ENCODE data around the gene BHMT.

The BHMT gene

GRCh38 chr5:79111387-79111959 is at the start of gene BHMT:
Gene BHMT, plus strand, starts transcription at chr5:79111809. Its CDS starts 77 bp downstream, at chr5:79111886.
- no peak for DNase-seq

GRCh38 chr5:79062436-79062835 is 49.2 kb upstream of the BHMT start:
- DNase-seq, result no peak

GRCh38 chr5:79069488-79070349 is 41.9 kb upstream of the BHMT start, which contains the start of the genes BHMT2 and DMGDH:
Gene BHMT2, plus strand, starts transcription at chr5:79069767. Its CDS starts 16 bp downstream, at chr5:79069783.
Gene DMGDH, minus strand, starts transcription at chr5:79069674. Its CDS starts 54 bp downstream, at chr5:79069620.
- DNase-seq, result no peak

- no peak for DNase-seq
These were observed 41.3 kb upstream of the BHMT start for GRCh38 chr5:79070350-79070667.

- DNase-seq, result no peak
These were observed 37.0 kb upstream of the BHMT start for GRCh38 chr5:79074641-79075040.

GRCh38 chr5:79075646-79076426 is 35.8 kb upstream of the BHMT start:
- DNase-seq, result peak; percentile 30

- no peak for DNase-seq
These were observed 34.8 kb upstream of the BHMT start for GRCh38 chr5:79076819-79077218.

- DNase-seq, result no peak
These were observed 33.8 kb upstream of the BHMT start for GRCh38 chr5:79077680-79078365.

GRCh38 chr5:79080804-79081203 is 30.8 kb upstream of the BHMT start:
- DNase-seq, result no peak

- DNase-seq, result no peak
These were observed 29.8 kb upstream of the BHMT start for GRCh38 chr5:79081779-79082178.

- DNase-seq, result no peak
These were observed 25.5 kb upstream of the BHMT start for GRCh38 chr5:79086116-79086515.

GRCh38 chr5:79088507-79088906 is 23.1 kb upstream of the BHMT start:
- no peak for DNase-seq

GRCh38 chr5:79091064-79091463 is 20.5 kb upstream of the BHMT start:
- no peak for DNase-seq

- peak; percentile 86 for DNase-seq
These were observed 17.8 kb upstream of the BHMT start for GRCh38 chr5:79093762-79094161.

GRCh38 chr5:79105868-79106267 is 5.7 kb upstream of the BHMT start:
- no peak for DNase-seq

- no peak for DNase-seq
These were observed 4.4 kb upstream of the BHMT start for GRCh38 chr5:79107020-79107796.

GRCh38 chr5:79108086-79108485 is 3.5 kb upstream of the BHMT start:
- no peak for DNase-seq

GRCh38 chr5:79108792-79109191 is 2.8 kb upstream of the BHMT start:
- DNase-seq, result no peak

GRCh38 chr5:79109527-79110492 is 1.8 kb upstream of the BHMT start:
- peak; percentile 11 for DNase-seq

- no peak for DNase-seq
These were observed 522 bp downstream of the BHMT start for GRCh38 chr5:79111960-79112702.

All from NCI-H1694 treated with DMSO at 0.1 percent for 48 hours (cell line).